CD4-positive, alpha-beta memory T cell (primary cell): ENCODE data around the gene CFLAR. TPM values are rescaled to one million over a fixed set of nuclear protein-coding genes. Genes with fewer than 3 reads are reported as not detected.

ENCODE experiments used
- CTCF ChIA-PET: fragments of 350-600 bp; sonication (Branson Sonifier 250); formaldehyde crosslinking; loops from one replicate; lab custom pipeline; 2021; ENCODE audit warnings: inconsistent platforms; ENCODE audit not compliant: partially characterized antibody; lab: Charles Lee
- POLR2A ChIA-PET: fragments of 350-600 bp; sonication (Branson Sonifier 250); formaldehyde crosslinking; loops from one replicate; lab custom pipeline; 2021; ENCODE audit not compliant: partially characterized antibody; lab: Charles Lee
- DNase-seq, 5 donors: peaks; one replicate each; pipeline versions ENCODE4 v3.0.0 to v3.0.0-alpha.2; 2020 to 2022; ENCODE audit warnings: mixed read lengths in 1 of 5
- H3K27ac ChIP-seq: one replicate; pipeline ENCODE4 v1.7.0; 2013; ENCODE audit warnings: low read depth, low read length
- H3K27me3 ChIP-seq: 2 replicates; pipeline ENCODE4 v1.7.0; 2013; ENCODE audit warnings: mild to moderate bottlenecking, low read length, moderate library complexity; ENCODE audit not compliant: insufficient read depth
- H3K36me3 ChIP-seq: 2 replicates; pipeline ENCODE4 v1.7.0; 2013; ENCODE audit warnings: mild to moderate bottlenecking, low read length, moderate library complexity; ENCODE audit not compliant: insufficient read depth
- H3K4me1 ChIP-seq: 2 replicates; pipeline ENCODE4 v1.7.0; 2013; ENCODE audit warnings: mild to moderate bottlenecking, low read length, moderate library complexity; ENCODE audit not compliant: insufficient read depth
- H3K4me3 ChIP-seq, 2 donors: one replicate each; pipeline ENCODE4 v1.7.0; 2013; ENCODE audit warnings: low read length in 2 of 2, mild to moderate bottlenecking in 1 of 2
- H3K9me3 ChIP-seq, 2 donors: one replicate each; pipeline ENCODE4 v1.7.0; 2013; ENCODE audit warnings: low read length in 2 of 2, control low read depth in 1 of 2; ENCODE audit not compliant: control insufficient read depth in 1 of 2
- H3K27ac Mint-ChIP-seq, 7 donors: one replicate each; pipeline ENCODE4 v1.8.0; 2020 to 2021; ENCODE audit warnings: mixed read lengths in 7 of 7, mild to moderate bottlenecking in 6 of 7, inconsistent platforms in 3 of 7, moderate library complexity in 3 of 7
- H3K27me3 Mint-ChIP-seq, 2 donors: one replicate each; pipeline ENCODE4 v1.8.0; 2020 to 2021; ENCODE audit warnings: mixed read lengths in 2 of 2
- H3K36me3 Mint-ChIP-seq, 2 donors: one replicate each; pipeline ENCODE4 v1.8.0; 2020 to 2021; ENCODE audit warnings: mixed read lengths in 2 of 2, inconsistent platforms in 1 of 2, mild to moderate bottlenecking in 1 of 2
- H3K4me1 Mint-ChIP-seq, 4 donors: one replicate each; pipeline ENCODE4 v1.8.0; 2020 to 2021; ENCODE audit warnings: mixed read lengths in 4 of 4, mild to moderate bottlenecking in 1 of 4
- H3K4me3 Mint-ChIP-seq, 8 donors: one replicate each; pipeline ENCODE4 v1.8.0; 2020 to 2021; ENCODE audit warnings: mixed read lengths in 8 of 8, mild to moderate bottlenecking in 7 of 8, moderate library complexity in 6 of 8, inconsistent platforms in 3 of 8
- H3K9me3 Mint-ChIP-seq, 8 donors: one replicate each; pipeline ENCODE4 v1.8.0; 2020 to 2021; ENCODE audit warnings: mixed read lengths in 8 of 8, mild to moderate bottlenecking in 5 of 8, inconsistent platforms in 3 of 8, moderate library complexity in 1 of 8
- intact Hi-C: fragments of 100-400 bp; cut with micrococcal nuclease; formaldehyde crosslinking; loops from one replicate; pipeline ENCODE4 v1.15.1; 2023
- polyA plus RNA-seq, 2 donors: library from polyadenylated mRNA; unstranded; fragments of 300-500 nt; fragmentation: Illumina TruSeq; gene quantifications; one replicate each; pipeline ENCODE4 v1.2.3, GENCODE V29; 2021
- total RNA-seq, 2 experiments: library from RNA; stranded (reverse); gene quantifications; one replicate each; pipeline ENCODE4 v1.2.3, GENCODE V29; 2021

CFLAR gene
- total and polyA plus RNA-seq, 4 experiments from 2014 or later, result 127 to 235 (median 188) TPM

- H3K9me3 Mint-ChIP-seq, result no peaks in the 10 kb centered on the region
- intact Hi-C loops, result no loop called here
- peak overlapping the region; percentile 68 to 90 (median 82) for H3K27ac Mint-ChIP-seq
- no peak overlapping the region for H3K27ac ChIP-seq
- peak overlapping the region in 2 of 8 donors; percentile 22 to 29 for H3K4me3 Mint-ChIP-seq
- no peak for DNase-seq
- H3K36me3 Mint-ChIP-seq, result peaks cover 32 to 61% of the 10 kb centered on the region in 2 donors
- H3K4me1 Mint-ChIP-seq, result peaks cover 23 to 63% (median 39%) of the 10 kb centered on the region in 4 donors
- H3K4me3 ChIP-seq, result no peak overlapping the region
- peaks cover 24% of the 10 kb centered on the region for H3K36me3 ChIP-seq
- peaks cover 24% of the 10 kb centered on the region for H3K4me1 ChIP-seq
- ChIA-PET POLR2A (interaction anchor here (0.9 to 1.3 kb wide), 3 partner anchors 10 to 40 kb away, joined by 3 to 4 read pairs (median 4); partner anchors contain the start of gene CASP8), CTCF (interaction anchor here (1.5 to 7.2 kb wide), 3 partner anchors 12 to 314 kb away, joined by 4 to 70 read pairs (median 16); partner anchors contain the start of gene CASP10)
- no peaks in the 10 kb centered on the region for H3K27me3 Mint-ChIP-seq
- no peaks in the 10 kb centered on the region for H3K27me3 ChIP-seq
- H3K9me3 ChIP-seq, result no peaks in the 10 kb centered on the region
Measured at GRCh38 chr2:201220102-201220570, 104.2 kb downstream of the CFLAR start.

- Mint-ChIP-seq H3K9me3 (no peaks in the 10 kb centered on the region), H3K27me3 (no peaks in the 10 kb centered on the region), H3K4me3 (peak overlapping the region in 4 of 8 donors; percentile 21 to 55 (median 32)), H3K27ac (peak overlapping the region; percentile 57 to 92 (median 82)), H3K4me1 (peaks cover 15 to 49% (median 31%) of the 10 kb centered on the region in 4 donors), H3K36me3 (peaks cover 13 to 37% of the 10 kb centered on the region in 2 donors)
- CTCF ChIA-PET, result interaction anchor here (1.2 to 7.2 kb wide), 3 partner anchors 9 to 93 kb away, joined by 3 to 70 read pairs (median 3); partner anchors contain the start of gene CASP10
- POLR2A ChIA-PET, result interaction anchor here (0.7 to 1.8 kb wide), 4 partner anchors 9 to 41 kb away, joined by 3 to 5 read pairs (median 3); partner anchors contain the start of gene CASP10
- no peak for DNase-seq
- no peak overlapping the region for H3K4me3 ChIP-seq
- H3K27me3 ChIP-seq, result no peaks in the 10 kb centered on the region
- H3K9me3 ChIP-seq, result no peaks in the 10 kb centered on the region
- intact Hi-C loops, result no loop called here
- peaks cover 25% of the 10 kb centered on the region for H3K4me1 ChIP-seq
- peaks cover 10% of the 10 kb centered on the region for H3K36me3 ChIP-seq
- no peak overlapping the region for H3K27ac ChIP-seq
Measured at GRCh38 chr2:201223089-201224073, 107.4 kb downstream of the CFLAR start.

Other genes starting within 250 kb of the CFLAR start
- gene PPIL3, start 227.1 kb upstream of the CFLAR start, total RNA-seq, result 10 to 100 TPM; 48.0 to 57.7 TPM
- gene PPIL3, start 227.1 kb upstream of the CFLAR start, polyA plus RNA-seq, result 10 to 100 TPM; 18.7 to 27.2 TPM
- 10 to 100 TPM; 30.0 to 30.3 TPM for gene NIF3L1, start 226.8 kb upstream of the CFLAR start, total RNA-seq
- 10 to 100 TPM; 22.4 to 23.0 TPM for gene NIF3L1, start 226.8 kb upstream of the CFLAR start, polyA plus RNA-seq
- 10 to 100 TPM; 72.2 to 76.4 TPM for gene ORC2, start 152.5 kb upstream of the CFLAR start, total RNA-seq
- gene ORC2, start 152.5 kb upstream of the CFLAR start, polyA plus RNA-seq, result 10 to 100 TPM in 1 of 2 donors, 1 to 10 TPM in 1; 9.1 to 13.5 TPM
- gene HYCC2, start 44.5 kb upstream of the CFLAR start, total RNA-seq, result 10 to 100 TPM; 33.1 to 36.4 TPM
- gene HYCC2, start 44.5 kb upstream of the CFLAR start, polyA plus RNA-seq, result 10 to 100 TPM; 23.5 to 25.2 TPM
- gene NDUFB3, start 44.2 kb upstream of the CFLAR start, total RNA-seq, result 10 to 100 TPM; 48.7 to 53.6 TPM
- 100 to 1,000 TPM; 261 to 298 TPM for gene NDUFB3, start 44.2 kb upstream of the CFLAR start, polyA plus RNA-seq
- gene CASP10, start 67.0 kb downstream of the CFLAR start, total RNA-seq, result 10 to 100 TPM; 30.6 to 36.6 TPM
- 10 to 100 TPM; 15.3 to 15.5 TPM for gene CASP10, start 67.0 kb downstream of the CFLAR start, polyA plus RNA-seq
- 100 to 1,000 TPM; 199 to 200 TPM for gene CASP8, start 144.4 kb downstream of the CFLAR start, total RNA-seq
- 100 to 1,000 TPM in 1 of 2 donors, 10 to 100 TPM in 1; 30.6 to 108 TPM for gene CASP8, start 144.4 kb downstream of the CFLAR start, polyA plus RNA-seq
- 10 to 100 TPM; 10.0 to 10.3 TPM for gene FLACC1, start 241.2 kb downstream of the CFLAR start, total RNA-seq
- under 1 TPM; 0.39 to 0.77 TPM for gene FLACC1, start 241.2 kb downstream of the CFLAR start, polyA plus RNA-seq